Fibroblast of mammary gland (primary cell): ENCODE measurements around the gene LYRM1.
"Not testable (repeated sequence)": the region's sequence is repeated elsewhere in the genome, so short reads cannot be mapped to it uniquely, and the experiment has no call there.

ENCODE experiments used
- DNase-seq: peaks from one replicate; pipeline ENCODE4 v3.0.0-alpha.2; 2010; ENCODE audit warnings: low read depth
- H3K4me3 ChIP-seq: 2 replicates; pipeline ENCODE4 v1.5.1; 2011; ENCODE audit warnings: low read depth, mild to moderate bottlenecking, low read length, moderate library complexity; ENCODE audit not compliant: control insufficient read depth
- CTCF ChIP-seq: conservative IDR thresholded peaks from 2 replicates; pipeline ENCODE4 v1.5.1; 2011; ENCODE audit warnings: low read depth, low read length, inconsistent platforms; ENCODE audit not compliant: control insufficient read depth, insufficient read depth

LYRM1 gene

DNA sequence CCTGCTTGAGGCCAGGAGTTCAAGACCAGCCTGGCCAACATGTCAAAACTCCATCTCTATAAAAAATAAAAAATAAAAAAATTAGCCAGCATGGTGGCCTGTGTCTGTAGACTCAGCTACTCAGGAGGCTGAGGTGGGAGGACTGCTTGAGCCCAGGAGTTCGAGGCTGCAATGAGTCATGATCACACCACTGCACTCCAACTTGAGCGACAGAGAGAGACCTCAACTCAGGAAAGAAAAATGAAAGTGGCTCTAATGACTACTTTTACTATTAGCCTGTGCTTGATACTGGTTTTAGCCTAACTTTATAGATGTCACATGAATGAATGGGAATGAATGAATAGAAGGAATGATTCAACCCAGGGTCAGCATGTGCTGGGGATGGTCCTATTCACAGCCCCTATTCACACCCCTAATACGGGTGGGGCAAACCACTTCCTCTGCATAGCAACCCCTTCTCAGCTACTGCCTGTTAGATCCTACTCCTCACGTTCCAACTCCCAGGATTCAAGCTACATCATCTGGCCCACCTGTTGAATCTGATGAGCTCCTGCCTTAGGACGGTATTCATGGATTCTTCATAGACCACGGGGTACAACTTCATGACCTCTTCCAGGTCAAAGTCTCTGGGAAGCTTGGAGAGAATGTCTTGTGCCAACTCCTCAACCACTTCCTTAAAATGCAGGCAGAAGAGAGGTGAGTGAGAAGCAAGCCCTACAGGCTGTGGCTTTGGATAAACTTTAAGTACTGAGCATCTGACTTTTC, 40.5 kb downstream of the LYRM1 start:
- no peak overlapping the region for H3K4me3 ChIP-seq
- no peak for DNase-seq
- TF ChIP-seq CTCF: no peak

DNA sequence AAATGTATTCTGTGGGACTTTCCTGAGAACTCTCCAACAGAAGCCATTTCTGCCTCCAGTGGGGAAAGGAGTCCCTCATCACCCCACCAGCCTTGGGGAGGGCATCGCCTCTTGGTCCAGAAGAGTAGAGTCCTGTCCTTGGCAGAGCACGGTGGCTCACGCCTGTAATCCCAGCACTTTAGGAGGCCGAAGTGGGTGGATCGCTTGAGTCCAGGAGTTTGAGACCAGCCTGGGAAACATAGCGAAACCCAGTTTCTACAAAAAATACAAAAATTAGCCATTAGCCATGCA, 41.0 kb downstream of the LYRM1 start:
- no peak overlapping the region for H3K4me3 ChIP-seq
- DNase-seq: no peak
- no peak for TF ChIP-seq CTCF

- H3K4me3 ChIP-seq: no peak overlapping the region
- DNase-seq: no peak
- TF ChIP-seq CTCF: no peak
Measured at GRCh38 chr16:20942256-20942655, 41.7 kb downstream of the LYRM1 start.

GRCh38 chr16:20944861-20945574, 44.4 kb downstream of the LYRM1 start:
- TF ChIP-seq CTCF: no peak
- peak; percentile 31 for DNase-seq
- H3K4me3 ChIP-seq: no peak overlapping the region

GRCh38 chr16:20945575-20945875, 45.0 kb downstream of the LYRM1 start:
- not testable (repeated sequence) for H3K4me3 ChIP-seq, DNase-seq

DNA sequence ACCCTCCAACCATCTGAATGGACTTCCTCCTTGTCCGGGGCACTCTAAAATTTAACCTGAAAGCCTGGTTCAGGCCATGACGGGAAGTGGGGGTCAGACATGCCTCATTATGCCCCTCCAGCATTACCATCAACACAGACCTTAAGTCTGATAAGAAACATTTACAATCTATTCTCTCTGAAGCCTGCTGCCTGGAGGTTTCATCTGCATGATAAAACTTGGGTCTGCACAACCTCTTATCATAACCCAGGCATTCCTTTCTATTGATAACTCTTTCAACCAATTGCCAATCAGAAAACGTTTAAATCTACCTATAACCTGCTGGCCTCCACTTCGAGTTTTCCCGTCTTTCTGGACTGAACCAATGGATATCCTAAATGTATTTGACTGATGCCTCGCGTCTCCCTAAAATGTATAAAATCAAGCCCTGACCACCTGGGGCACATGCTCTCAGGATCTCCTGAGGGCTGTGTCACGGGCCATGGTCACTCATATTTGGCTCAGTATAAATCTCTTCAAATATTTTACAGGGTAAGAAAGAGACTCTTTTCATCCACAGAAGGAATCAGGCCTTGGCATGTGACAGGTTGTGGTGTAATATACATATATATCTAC, 45.6 kb downstream of the LYRM1 start:
- TF ChIP-seq CTCF: no peak
- H3K4me3 ChIP-seq: no peak overlapping the region
- DNase-seq: no peak

DNA sequence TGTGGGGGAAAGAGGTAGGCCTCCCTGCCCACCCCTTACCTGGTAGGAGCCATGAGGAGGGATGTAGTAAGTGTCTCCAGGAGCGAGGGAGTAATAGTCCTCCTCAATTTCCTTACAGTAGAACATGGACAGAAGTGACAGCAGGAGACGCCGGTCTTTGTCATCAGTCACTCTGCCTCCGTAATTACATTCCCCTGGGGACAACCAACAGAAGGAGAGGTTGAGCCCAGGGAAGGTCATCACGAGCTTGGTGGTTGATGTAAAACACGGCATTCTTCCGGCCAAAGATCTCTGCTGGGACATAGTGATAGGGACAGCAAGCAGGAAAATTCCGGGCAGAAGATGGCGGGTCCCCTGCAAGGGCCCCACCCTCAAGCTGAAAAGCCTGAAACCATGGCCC, 47.9 kb downstream of the LYRM1 start:
- no peak overlapping the region for H3K4me3 ChIP-seq
- TF ChIP-seq CTCF: no peak
- no peak for DNase-seq
